Gastroesophageal sphincter (tissue), 4 donors: ENCODE results near the gene TPRG1L. TPM values are rescaled to one million over a fixed set of nuclear protein-coding genes. Genes with fewer than 3 reads are reported as not detected.
A peak's percentile ranks its signal among the peaks of the same experiment; 100 is the strongest.

Experiments
- ATAC-seq: fragments of 150-250 bp; one replicate; pipeline ENCODE4 v1.9.1; 2016; ENCODE audit warnings: mild to moderate bottlenecking, moderate library complexity
- H3K27ac ChIP-seq, 4 donors: fragments of 200-600 bp; sonication (generic) in 3 of 4; 1 replicate in 3 of 4; 2 replicates in 1 of 4; pipeline ENCODE4 v1.5.1; 2016 to 2019
- H3K27me3 ChIP-seq: fragments of 200-600 bp; sonication (generic); one replicate; pipeline ENCODE4 v1.5.1; 2019
- H3K36me3 ChIP-seq, 2 donors: fragments of 200-600 bp; sonication (generic); one replicate each; pipeline ENCODE4 v1.5.1; 2019; ENCODE audit warnings: control low read depth in 1 of 2
- H3K4me1 ChIP-seq, 3 donors: fragments of 200-600 bp; sonication (generic); 1 replicate in 2 of 3; 2 replicates in 1 of 3; pipeline ENCODE4 v1.5.1; 2016 to 2019; ENCODE audit warnings: control low read depth in 2 of 3
- H3K4me3 ChIP-seq, 2 donors: fragments of 200-600 bp; sonication (generic); one replicate each; pipeline ENCODE4 v1.5.1; 2019; ENCODE audit warnings: mild to moderate bottlenecking in 1 of 2, moderate library complexity in 1 of 2
- H3K9me3 ChIP-seq, 3 donors: fragments of 200-600 bp; sonication (generic); one replicate each; pipeline ENCODE4 v1.5.1; 2017 to 2019; ENCODE audit warnings: control low read depth in 2 of 3
- EP300 ChIP-seq: sonication (generic); formaldehyde crosslinking; IDR thresholded peaks from one replicate; pipeline ENCODE4 v1.6.1; 2017; ENCODE audit warnings: antibody characterized with exemption, mild to moderate bottlenecking
- POLR2A ChIP-seq, 2 donors: fragments of 450-650 bp; IDR thresholded peaks; one replicate each; pipeline ENCODE4 v1.6.1; 2017; ENCODE audit warnings: antibody characterized with exemption in 2 of 2, mild to moderate bottlenecking in 2 of 2, moderate library complexity in 1 of 2
- POLR2AphosphoS5 ChIP-seq: sonication (generic); formaldehyde crosslinking; IDR thresholded peaks from one replicate; pipeline ENCODE4 v1.6.1; 2017; ENCODE audit warnings: antibody characterized with exemption
- WGBS, 2 donors: methylation state at CpG; one replicate each; pipeline ENCODE4 v1.1.5; 2018; ENCODE audit warnings: low coverage in 1 of 2; 5-methylcytosine and 5-hydroxymethylcytosine counted together
- total RNA-seq, 4 donors: library from RNA; depleted of rRNA; stranded (reverse); fragments of >200 nt; gene quantifications; one replicate each; pipeline ENCODE4 v1.1.0, GENCODE V29; 2016
- TF ChIP-seq, protein P1 (sequence below), 4 experiments: fragments of 200-600 bp in 2 of 4; fragments of 450-650 bp in 2 of 4; sonication (generic) in 1 of 4; IDR thresholded peaks; one replicate each; pipeline ENCODE4 v1.5.1; 2017 to 2019; ENCODE audit warnings: antibody characterized with exemption in 4 of 4, mild to moderate bottlenecking in 2 of 4, moderate library complexity in 2 of 4

The TPRG1L gene
- total RNA-seq, 4 donors from 2014 or later: 38.2 to 52.1 (median 46.6) TPM

GRCh38 chr1:3651930-3652547 is 27.2 kb downstream of the TPRG1L start, which contains the start of gene TP73:
TP73 (plus strand) TSS chr1:3652516; CDS start chr1:3682366, 29,850 bp downstream.
- Histone ChIP-seq H3K36me3 (peaks cover 0 to 4% of the 10 kb centered on the region in 2 donors), H3K9me3 (no peaks in the 10 kb centered on the region), H3K4me1 (peaks cover 2 to 45% (median 26%) of the 10 kb centered on the region in 3 donors), H3K27me3 (peaks cover 65% of the 10 kb centered on the region), H3K4me3 (peak within 1 kb of the TSS in 1 of 2 donors; percentile 94), H3K27ac (no peak within 1 kb of the TSS)
- ATAC-seq: no peak
- WGBS, 2 donors: no CpG with 5 or more reads among the region's 80 CpGs
- TF ChIP-seq POLR2AphosphoS5: no peak
- TF ChIP-seq, protein P1, sequence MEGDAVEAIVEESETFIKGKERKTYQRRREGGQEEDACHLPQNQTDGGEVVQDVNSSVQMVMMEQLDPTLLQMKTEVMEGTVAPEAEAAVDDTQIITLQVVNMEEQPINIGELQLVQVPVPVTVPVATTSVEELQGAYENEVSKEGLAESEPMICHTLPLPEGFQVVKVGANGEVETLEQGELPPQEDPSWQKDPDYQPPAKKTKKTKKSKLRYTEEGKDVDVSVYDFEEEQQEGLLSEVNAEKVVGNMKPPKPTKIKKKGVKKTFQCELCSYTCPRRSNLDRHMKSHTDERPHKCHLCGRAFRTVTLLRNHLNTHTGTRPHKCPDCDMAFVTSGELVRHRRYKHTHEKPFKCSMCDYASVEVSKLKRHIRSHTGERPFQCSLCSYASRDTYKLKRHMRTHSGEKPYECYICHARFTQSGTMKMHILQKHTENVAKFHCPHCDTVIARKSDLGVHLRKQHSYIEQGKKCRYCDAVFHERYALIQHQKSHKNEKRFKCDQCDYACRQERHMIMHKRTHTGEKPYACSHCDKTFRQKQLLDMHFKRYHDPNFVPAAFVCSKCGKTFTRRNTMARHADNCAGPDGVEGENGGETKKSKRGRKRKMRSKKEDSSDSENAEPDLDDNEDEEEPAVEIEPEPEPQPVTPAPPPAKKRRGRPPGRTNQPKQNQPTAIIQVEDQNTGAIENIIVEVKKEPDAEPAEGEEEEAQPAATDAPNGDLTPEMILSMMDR (IDR thresholded peaks at IDR 0.05): no peak
- no peak for TF ChIP-seq EP300
- TF ChIP-seq POLR2A (IDR thresholded peaks at IDR 0.05): no peak

- H3K9me3 ChIP-seq: no peaks in the 10 kb centered on the region
- H3K27ac ChIP-seq: no peak overlapping the region
- H3K4me3 ChIP-seq: peak overlapping the region in 1 of 2 donors; percentile 94
- TF ChIP-seq POLR2A (IDR thresholded peaks at IDR 0.05) (no peak), POLR2AphosphoS5 (no peak)
- TF ChIP-seq, protein P1 (IDR thresholded peaks at IDR 0.05): no peak
- peaks cover 2 to 45% (median 26%) of the 10 kb centered on the region in 3 donors for H3K4me1 ChIP-seq
- H3K36me3 ChIP-seq: no peaks in the 10 kb centered on the region
- ATAC-seq: no peak
- WGBS, 2 donors: no CpG with 5 or more reads among the region's 68 CpGs
- peaks cover 72% of the 10 kb centered on the region for H3K27me3 ChIP-seq
Observed at GRCh38 chr1:3652548-3653285, 27.9 kb downstream of the TPRG1L start.

DNA sequence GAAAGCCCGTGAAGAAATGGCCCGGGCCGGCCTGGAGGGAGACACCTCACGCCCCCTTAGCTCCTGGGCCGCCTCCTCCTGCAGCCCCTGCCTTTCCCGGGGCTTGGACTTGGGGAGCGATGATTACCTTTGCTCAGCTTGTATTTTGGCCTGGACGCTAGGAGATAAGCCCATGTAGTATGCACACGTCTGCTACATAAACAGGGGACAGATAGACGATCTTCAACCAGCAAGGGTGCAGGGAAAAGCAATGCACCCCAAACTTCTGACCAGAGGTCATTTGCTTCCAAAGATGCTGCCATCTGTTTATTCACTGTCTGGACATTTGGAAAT is 28.4 kb downstream of the TPRG1L start:
- WGBS, 2 donors: 27 to 80% methylated on average over 2 to 4 of the region's 10 CpGs
- Histone ChIP-seq H3K4me1 (peaks cover 2 to 45% (median 26%) of the 10 kb centered on the region in 3 donors), H3K9me3 (no peaks in the 10 kb centered on the region), H3K4me3 (no peak overlapping the region), H3K27me3 (peaks cover 77% of the 10 kb centered on the region), H3K36me3 (no peaks in the 10 kb centered on the region), H3K27ac (no peak overlapping the region)
- TF ChIP-seq, protein P1 (IDR thresholded peaks at IDR 0.05): no peak
- TF ChIP-seq EP300 (no peak), POLR2A (IDR thresholded peaks at IDR 0.05) (no peak), POLR2AphosphoS5 (no peak)
- no peak for ATAC-seq

DNA sequence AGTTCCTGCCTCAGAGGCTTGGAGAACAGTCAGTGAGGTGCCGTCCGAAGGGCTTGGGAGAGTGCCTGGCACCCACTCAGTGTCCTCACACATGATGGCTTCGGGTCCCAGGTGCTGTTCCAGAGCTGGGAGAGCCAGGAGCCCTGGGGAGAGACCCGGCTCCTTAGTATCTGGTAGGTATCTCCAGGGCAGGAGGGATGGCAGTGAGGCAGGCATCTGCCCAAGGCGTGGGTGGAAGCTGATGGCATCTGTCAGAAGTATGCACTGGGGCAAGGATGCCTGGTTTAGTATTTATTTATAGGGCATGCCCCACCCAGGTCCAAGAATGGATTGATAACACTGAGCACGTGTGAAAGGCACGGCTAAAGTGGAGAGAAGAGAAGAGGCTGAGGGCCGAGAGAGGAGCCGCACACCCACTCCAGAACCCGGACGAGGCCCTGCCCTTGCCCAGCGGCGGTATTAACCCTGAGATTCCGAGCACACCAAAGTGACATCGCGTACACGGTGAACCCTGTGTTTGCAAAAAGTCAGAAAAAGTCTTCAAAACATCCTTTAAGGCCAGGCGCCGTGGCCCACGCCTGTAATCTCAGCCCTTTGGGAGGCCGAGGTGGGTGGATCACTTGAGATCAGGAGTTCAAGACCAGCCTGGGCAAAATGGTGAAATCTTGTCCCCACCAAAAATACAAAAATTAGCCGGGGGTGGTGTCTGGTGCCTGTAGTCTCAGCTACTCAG is 29.9 kb downstream of the TPRG1L start:
- TF ChIP-seq POLR2AphosphoS5: no peak
- ATAC-seq: no peak
- peaks cover 79% of the 10 kb centered on the region for H3K27me3 ChIP-seq
- no peaks in the 10 kb centered on the region for H3K36me3 ChIP-seq
- H3K4me1 ChIP-seq: peaks cover 2 to 31% (median 21%) of the 10 kb centered on the region in 3 donors
- no peak overlapping the region for H3K27ac ChIP-seq
- no peak overlapping the region for H3K4me3 ChIP-seq
- no peaks in the 10 kb centered on the region for H3K9me3 ChIP-seq
- WGBS, 2 donors: 79% methylated on average over 8 of the region's 22 CpGs; no CpG with 5 or more reads in 1 of the 2 donors

- TF ChIP-seq POLR2A (IDR thresholded peaks at IDR 0.05): no peak
- no peak for TF ChIP-seq EP300
- TF ChIP-seq, protein P1 (IDR thresholded peaks at IDR 0.05): no peak
- no peak for TF ChIP-seq POLR2AphosphoS5
- H3K27me3 ChIP-seq: peaks cover 66% of the 10 kb centered on the region
- no peak overlapping the region for H3K4me3 ChIP-seq
- H3K9me3 ChIP-seq: no peaks in the 10 kb centered on the region
- WGBS, 2 donors: 82 to 85% methylated on average over 6 to 8 of the region's 13 CpGs
- H3K27ac ChIP-seq: no peak overlapping the region
- no peak for ATAC-seq
- peaks cover 0 to 15% (median 6%) of the 10 kb centered on the region in 3 donors for H3K4me1 ChIP-seq
- no peaks in the 10 kb centered on the region for H3K36me3 ChIP-seq
Observed at GRCh38 chr1:3656450-3657095, 31.8 kb downstream of the TPRG1L start.
